Panc1 (cell line): ENCODE data around the gene WNT1. TPM values are rescaled to one million over a fixed set of nuclear protein-coding genes. Genes with fewer than 3 reads are reported as not detected.

Source experiments
- ATAC-seq: fragments of 200-7000 bp; cut with Tn5 transposase; 2 replicates; pipeline ENCODE4 v1.9.1; 2020; ENCODE audit warnings: mild to moderate bottlenecking, moderate library complexity
- BruUV-seq: library from RNA; stranded (reverse); fragments of 400-500 nt; replicated peaks from 2 replicates; lab custom pipeline; 2021; lab: Mats Ljungman, UMichigan
- CTCF ChIA-PET: fragments of 300-600 bp; sonication (Branson Sonifier 250); formaldehyde crosslinking; loops from one replicate; lab custom pipeline; 2022; ENCODE audit warnings: antibody characterized with exemption; lab: Charles Lee
- POLR2A ChIA-PET: fragments of 300-600 bp; sonication (Branson Sonifier 250); formaldehyde crosslinking; loops from one replicate; lab custom pipeline; 2022; ENCODE audit warnings: antibody characterized with exemption; lab: Charles Lee
- DNase-seq: peaks from one replicate; pipeline ENCODE4 v3.0.0-alpha.2; 2010; ENCODE audit warnings: low read depth, low spot score
- H3K27ac ChIP-seq: 2 replicates; pipeline ENCODE4 v1.5.1; 2011; ENCODE audit warnings: mild to moderate bottlenecking, low read length, inconsistent platforms
- H3K27me3 ChIP-seq: fragments of 200-500 bp; sonication (Bioruptor generic); 2 replicates; pipeline ENCODE4 v1.6.0; 2014; ENCODE audit warnings: low read length, inconsistent platforms; ENCODE audit not compliant: control insufficient read depth, insufficient read depth
- H3K36me3 ChIP-seq: fragments of 200-500 bp; sonication (Bioruptor generic); 2 replicates; pipeline ENCODE4 v1.5.1; 2014; ENCODE audit warnings: inconsistent platforms, mild to moderate bottlenecking, low read length, moderate library complexity; ENCODE audit not compliant: control insufficient read depth, insufficient read depth
- H3K4me1 ChIP-seq: 2 replicates; pipeline ENCODE4 v1.5.1; 2011; ENCODE audit warnings: inconsistent platforms, mild to moderate bottlenecking, low read length, moderate library complexity; ENCODE audit not compliant: control insufficient read depth, insufficient read depth
- H3K4me3 ChIP-seq, 2 experiments: 2 replicates each; pipeline ENCODE4 v1.5.1; 2011 to 2012; ENCODE audit warnings: low read depth in 2 of 2, low read length in 2 of 2, mild to moderate bottlenecking in 2 of 2, inconsistent platforms in 1 of 2, moderate library complexity in 1 of 2
- H3K9me3 ChIP-seq: fragments of 200-500 bp; sonication (Bioruptor generic); 2 replicates; pipeline ENCODE4 v1.5.1; 2014; ENCODE audit warnings: low read depth, mild to moderate bottlenecking, inconsistent platforms, low read length, moderate library complexity; ENCODE audit not compliant: control insufficient read depth, insufficient read depth
- CTCF ChIP-seq: fragments of 450-650 bp; IDR thresholded peaks from 2 replicates; pipeline ENCODE4 v1.5.1; 2017; ENCODE audit warnings: mild to moderate bottlenecking
- POLR2AphosphoS5 ChIP-seq: IDR thresholded peaks from 2 replicates; pipeline ENCODE4 v1.6.1; 2012; ENCODE audit warnings: mild to moderate bottlenecking, low read depth, low read length, moderate library complexity
- REST ChIP-seq, 2 experiments: IDR thresholded peaks; 2 replicates each; pipeline ENCODE4 v1.6.1; 2011 to 2012; ENCODE audit warnings: low read depth in 2 of 2, control low read depth in 1 of 2, low read length in 1 of 2, mild to moderate bottlenecking in 1 of 2, moderate library complexity in 1 of 2; ENCODE audit not compliant: insufficient read depth in 1 of 2
- SIN3A ChIP-seq: IDR thresholded peaks from 2 replicates; pipeline ENCODE4 v1.6.1; 2012; ENCODE audit warnings: low read depth, mild to moderate bottlenecking, low read length, moderate library complexity, borderline replicate concordance; ENCODE audit not compliant: insufficient read depth
- TCF7L2 ChIP-seq: IDR thresholded peaks from 2 replicates; pipeline ENCODE4 v1.6.1; 2011; ENCODE audit warnings: mild to moderate bottlenecking, low read depth, low read length, inconsistent platforms
- in situ Hi-C: cut with HindIII; loops from 2 replicates; pipeline ENCODE4 v1.10.0; 2016; ENCODE audit warnings: low sequenced_read_pairs, low pct_unique_long_range_greater_than_20kb
- intact Hi-C: fragments of 100-400 bp; cut with micrococcal nuclease; formaldehyde crosslinking; loops from one replicate; pipeline ENCODE4 v1.10.0; 2022; ENCODE audit not compliant: unreplicated experiment
- total RNA-seq: library from RNA; stranded (reverse); gene quantifications from one replicate; pipeline ENCODE4 v1.2.1, GENCODE V29; 2021; ENCODE audit not compliant: unreplicated experiment

The WNT1 gene
- total RNA-seq, 1 experiment from 2014 or later, result not detected

- intact Hi-C loops, result no loop called here
- ATAC-seq (no peak), DNase-seq (no peak)
- ChIA-PET CTCF (interaction anchor here (0.7 to 1.0 kb wide), 2 partner anchors 15 to 130 kb away, joined by 3 to 7 read pairs; partner anchors contain the start of gene DDX23), POLR2A (no interaction called here)
- Histone ChIP-seq H3K4me3 (no peak overlapping the region; a peak in 1 of 4 replicates), H3K36me3 (no peaks in the 10 kb centered on the region), H3K27ac (no peak overlapping the region), H3K27me3 (peaks cover 18% of the 10 kb centered on the region), H3K9me3 (no peaks in the 10 kb centered on the region), H3K4me1 (peaks cover 9% of the 10 kb centered on the region)
- no TSS peak for BruUV-seq
- in situ Hi-C loops, result no loop called here
- TF ChIP-seq SIN3A (no peak), POLR2AphosphoS5 (no peak), TCF7L2 (no peak), CTCF (no peak), REST (IDR thresholded peaks at IDR 0.05; ENCODE audit: insufficient read depth in 1 of 2, low read depth in 2 of 2, low read length in 1 of 2) (no peak)
Measured at GRCh38 chr12:48981757-48982157, 3.6 kb downstream of the WNT1 start.

GRCh38 chr12:48982397-48983080 lies 4.4 kb downstream of the WNT1 start:
- H3K9me3 ChIP-seq, result no peaks in the 10 kb centered on the region
- DNase-seq (no peak), ATAC-seq (no peak)
- no peaks in the 10 kb centered on the region for H3K36me3 ChIP-seq
- no peak overlapping the region for H3K27ac ChIP-seq
- POLR2A ChIA-PET, result interaction anchor here (0.7 kb wide), 1 partner anchor 25 kb away, joined by 8 read pairs; no protein-coding TSS in a partner anchor
- CTCF ChIA-PET, result interaction anchor here (0.6 to 1.7 kb wide), 3 partner anchors 11 to 114 kb away, joined by 4 to 13 read pairs (median 6); no protein-coding TSS in a partner anchor
- H3K27me3 ChIP-seq, result peaks cover 18% of the 10 kb centered on the region
- intact Hi-C loops (no loop called here), in situ Hi-C loops (no loop called here)
- H3K4me1 ChIP-seq, result peaks cover 9% of the 10 kb centered on the region
- no TSS peak for BruUV-seq
- H3K4me3 ChIP-seq, result no peak overlapping the region
- TF ChIP-seq REST (IDR thresholded peaks at IDR 0.05; ENCODE audit: insufficient read depth in 1 of 2, low read depth in 2 of 2, low read length in 1 of 2) (no peak), CTCF (no peak), TCF7L2 (no peak), POLR2AphosphoS5 (no peak), SIN3A (no peak)
